CD4-positive, alpha-beta memory T cell (primary cell): ENCODE data around the gene ALDH1A3. TPM values are rescaled to one million over a fixed set of nuclear protein-coding genes. Genes with fewer than 3 reads are reported as not detected.

ENCODE experiments used
- CTCF ChIA-PET: fragments of 350-600 bp; sonication (Branson Sonifier 250); formaldehyde crosslinking; loops from one replicate; lab custom pipeline; 2021; ENCODE audit warnings: inconsistent platforms; ENCODE audit not compliant: partially characterized antibody; lab: Charles Lee
- POLR2A ChIA-PET: fragments of 350-600 bp; sonication (Branson Sonifier 250); formaldehyde crosslinking; loops from one replicate; lab custom pipeline; 2021; ENCODE audit not compliant: partially characterized antibody; lab: Charles Lee
- DNase-seq, 5 donors: peaks; one replicate each; pipeline versions ENCODE4 v3.0.0 to v3.0.0-alpha.2; 2020 to 2022; ENCODE audit warnings: mixed read lengths in 1 of 5
- H3K27ac ChIP-seq: one replicate; pipeline ENCODE4 v1.7.0; 2013; ENCODE audit warnings: low read depth, low read length
- H3K27me3 ChIP-seq: 2 replicates; pipeline ENCODE4 v1.7.0; 2013; ENCODE audit warnings: mild to moderate bottlenecking, low read length, moderate library complexity; ENCODE audit not compliant: insufficient read depth
- H3K36me3 ChIP-seq: 2 replicates; pipeline ENCODE4 v1.7.0; 2013; ENCODE audit warnings: mild to moderate bottlenecking, low read length, moderate library complexity; ENCODE audit not compliant: insufficient read depth
- H3K4me1 ChIP-seq: 2 replicates; pipeline ENCODE4 v1.7.0; 2013; ENCODE audit warnings: mild to moderate bottlenecking, low read length, moderate library complexity; ENCODE audit not compliant: insufficient read depth
- H3K4me3 ChIP-seq, 2 donors: one replicate each; pipeline ENCODE4 v1.7.0; 2013; ENCODE audit warnings: low read length in 2 of 2, mild to moderate bottlenecking in 1 of 2
- H3K9me3 ChIP-seq, 2 donors: one replicate each; pipeline ENCODE4 v1.7.0; 2013; ENCODE audit warnings: low read length in 2 of 2, control low read depth in 1 of 2; ENCODE audit not compliant: control insufficient read depth in 1 of 2
- H3K27ac Mint-ChIP-seq, 7 donors: one replicate each; pipeline ENCODE4 v1.8.0; 2020 to 2021; ENCODE audit warnings: mixed read lengths in 7 of 7, mild to moderate bottlenecking in 6 of 7, inconsistent platforms in 3 of 7, moderate library complexity in 3 of 7
- H3K27me3 Mint-ChIP-seq, 2 donors: one replicate each; pipeline ENCODE4 v1.8.0; 2020 to 2021; ENCODE audit warnings: mixed read lengths in 2 of 2
- H3K36me3 Mint-ChIP-seq, 2 donors: one replicate each; pipeline ENCODE4 v1.8.0; 2020 to 2021; ENCODE audit warnings: mixed read lengths in 2 of 2, inconsistent platforms in 1 of 2, mild to moderate bottlenecking in 1 of 2
- H3K4me1 Mint-ChIP-seq, 4 donors: one replicate each; pipeline ENCODE4 v1.8.0; 2020 to 2021; ENCODE audit warnings: mixed read lengths in 4 of 4, mild to moderate bottlenecking in 1 of 4
- H3K4me3 Mint-ChIP-seq, 8 donors: one replicate each; pipeline ENCODE4 v1.8.0; 2020 to 2021; ENCODE audit warnings: mixed read lengths in 8 of 8, mild to moderate bottlenecking in 7 of 8, moderate library complexity in 6 of 8, inconsistent platforms in 3 of 8
- H3K9me3 Mint-ChIP-seq, 8 donors: one replicate each; pipeline ENCODE4 v1.8.0; 2020 to 2021; ENCODE audit warnings: mixed read lengths in 8 of 8, mild to moderate bottlenecking in 5 of 8, inconsistent platforms in 3 of 8, moderate library complexity in 1 of 8
- intact Hi-C: fragments of 100-400 bp; cut with micrococcal nuclease; formaldehyde crosslinking; loops from one replicate; pipeline ENCODE4 v1.15.1; 2023
- polyA plus RNA-seq, 2 donors: library from polyadenylated mRNA; unstranded; fragments of 300-500 nt; fragmentation: Illumina TruSeq; gene quantifications; one replicate each; pipeline ENCODE4 v1.2.3, GENCODE V29; 2021
- total RNA-seq, 2 experiments: library from RNA; stranded (reverse); gene quantifications; one replicate each; pipeline ENCODE4 v1.2.3, GENCODE V29; 2021

The ALDH1A3 gene
- total and polyA plus RNA-seq, 4 experiments from 2014 or later, result not detected

- intact Hi-C loops, result no loop called here
- no peak for DNase-seq
- Mint-ChIP-seq H3K27ac (no peak overlapping the region), H3K4me1 (peaks cover 4 to 9% (median 7%) of the 10 kb centered on the region in 4 donors), H3K9me3 (peaks cover 0 to 3% (median 0%) of the 10 kb centered on the region in 8 donors), H3K36me3 (no peaks in the 10 kb centered on the region), H3K27me3 (peaks cover 23 to 34% of the 10 kb centered on the region in 2 donors), H3K4me3 (no peak overlapping the region)
- Histone ChIP-seq H3K4me1 (peaks cover 9% of the 10 kb centered on the region), H3K36me3 (no peaks in the 10 kb centered on the region), H3K27me3 (peaks cover 9% of the 10 kb centered on the region), H3K4me3 (no peak overlapping the region), H3K27ac (no peak overlapping the region), H3K9me3 (no peaks in the 10 kb centered on the region)
- CTCF ChIA-PET, result interaction anchor here (6.3 kb wide), 1 partner anchor 92 kb away, joined by 74 read pairs; no protein-coding TSS in a partner anchor
- POLR2A ChIA-PET, result no interaction called here
Measured at GRCh38 chr15:100914876-100915275, 35.2 kb downstream of the ALDH1A3 start.

GRCh38 chr15:100918034-100918689 is 38.5 kb downstream of the ALDH1A3 start:
- Histone ChIP-seq H3K4me1 (peaks cover 13% of the 10 kb centered on the region), H3K36me3 (no peaks in the 10 kb centered on the region), H3K4me3 (peak overlapping the region; percentile 23 to 38), H3K27me3 (peaks cover 21% of the 10 kb centered on the region), H3K9me3 (no peaks in the 10 kb centered on the region), H3K27ac (no peak overlapping the region)
- DNase-seq, result peak in 4 of 5 donors; percentile 46 to 59 (median 50)
- Mint-ChIP-seq H3K27me3 (peaks cover 46 to 47% of the 10 kb centered on the region in 2 donors), H3K36me3 (no peaks in the 10 kb centered on the region), H3K9me3 (peaks cover 0 to 3% (median 0%) of the 10 kb centered on the region in 8 donors), H3K4me1 (peaks cover 7 to 22% (median 8%) of the 10 kb centered on the region in 4 donors), H3K27ac (no peak overlapping the region), H3K4me3 (peak overlapping the region; percentile 74 to 89 (median 84))
- ChIA-PET POLR2A (no interaction called here), CTCF (interaction anchor here (0.9 to 6.3 kb wide), 6 partner anchors 9 to 340 kb away, joined by 3 to 74 read pairs (median 6); no protein-coding TSS in a partner anchor)
- intact Hi-C loops, result loop anchor here (1.0 kb wide), 1 partner anchor 90 kb away; no protein-coding TSS in a partner anchor

GRCh38 chr15:100918690-100919480 is 39.3 kb downstream of the ALDH1A3 start, which contains the start of gene LRRK1:
Gene LRRK1 (plus strand): TSS chr15:100919357. CDS start chr15:100924633, 5,276 bp downstream.
- Mint-ChIP-seq H3K4me3 (peak within 1 kb of the TSS; percentile 74 to 89 (median 84)), H3K9me3 (no peaks in the 10 kb centered on the region), H3K27ac (no peak within 1 kb of the TSS), H3K27me3 (peaks cover 43 to 44% of the 10 kb centered on the region in 2 donors), H3K36me3 (no peaks in the 10 kb centered on the region), H3K4me1 (peaks cover 7 to 22% (median 8%) of the 10 kb centered on the region in 4 donors)
- Histone ChIP-seq H3K27me3 (peaks cover 21% of the 10 kb centered on the region), H3K36me3 (no peaks in the 10 kb centered on the region), H3K4me1 (peaks cover 13% of the 10 kb centered on the region), H3K9me3 (no peaks in the 10 kb centered on the region), H3K4me3 (peak within 1 kb of the TSS; percentile 23 to 38), H3K27ac (no peak within 1 kb of the TSS)
- intact Hi-C loops, result loop anchor here (1.0 kb wide), 1 partner anchor 89 kb away; no protein-coding TSS in a partner anchor
- ChIA-PET POLR2A (no interaction called here), CTCF (interaction anchor here (0.9 to 6.3 kb wide), 4 partner anchors 14 to 88 kb away, joined by 3 to 74 read pairs (median 8); no protein-coding TSS in a partner anchor)
- no peak for DNase-seq

DNA sequence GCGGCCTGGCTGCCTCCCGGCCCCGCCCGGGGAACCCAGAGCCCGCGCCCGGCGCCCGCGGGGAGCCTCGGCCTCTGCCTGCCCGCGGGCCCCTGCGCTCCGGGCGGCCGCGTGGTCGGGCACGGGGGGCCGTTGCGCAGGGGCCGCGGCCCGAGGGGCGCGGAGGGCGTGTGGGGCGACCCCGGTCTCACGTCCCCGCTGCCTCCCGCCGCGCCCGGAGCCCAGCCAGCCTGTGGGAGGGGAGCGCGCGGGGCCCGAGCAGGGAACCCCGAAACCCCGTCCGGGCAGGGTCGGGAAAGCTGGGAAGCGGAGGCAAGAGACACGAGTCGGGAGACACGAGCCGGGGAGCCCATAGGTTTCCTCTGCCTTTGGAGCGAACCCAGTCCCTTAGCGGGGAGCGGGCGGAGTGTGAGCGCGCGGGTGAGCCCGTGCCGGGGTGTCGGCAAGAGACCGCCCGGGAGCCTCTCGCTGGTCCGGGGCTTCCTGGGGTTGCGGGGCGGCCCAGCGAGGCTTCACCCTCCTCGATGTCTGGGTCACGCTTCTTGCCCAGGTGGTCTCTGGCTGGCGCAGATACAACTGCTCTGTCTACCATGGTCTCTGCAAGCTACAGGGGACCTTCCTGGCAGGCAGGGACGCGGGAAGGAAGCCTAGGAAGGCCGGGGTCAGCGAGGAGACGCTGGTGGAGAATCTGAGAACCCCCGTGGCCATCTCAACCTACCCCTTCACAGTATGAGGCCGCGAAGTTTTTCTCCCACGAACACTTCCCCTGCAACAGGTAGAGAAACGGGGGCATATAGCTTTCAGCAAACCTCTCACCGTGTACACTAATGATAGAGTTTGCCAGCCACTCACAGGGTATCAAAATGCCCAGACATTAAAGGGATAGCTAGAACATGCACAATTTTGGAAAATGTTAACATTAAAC is 40.1 kb downstream of the ALDH1A3 start:
- no peak overlapping the region for H3K4me3 ChIP-seq
- H3K4me3 Mint-ChIP-seq, result peak overlapping the region in 6 of 8 donors; percentile 22 to 78 (median 65)
- peak in 1 of 5 donors; percentile 6 for DNase-seq

GRCh38 chr15:100920516-100921135 is 41.0 kb downstream of the ALDH1A3 start:
- POLR2A ChIA-PET, result no interaction called here
- Mint-ChIP-seq H3K9me3 (no peaks in the 10 kb centered on the region), H3K4me1 (peaks cover 7 to 22% (median 8%) of the 10 kb centered on the region in 4 donors), H3K36me3 (no peaks in the 10 kb centered on the region), H3K27me3 (peaks cover 41 to 42% of the 10 kb centered on the region in 2 donors), H3K27ac (no peak overlapping the region), H3K4me3 (peak overlapping the region; percentile 32 to 73 (median 54))
- H3K4me3 ChIP-seq, result no peak overlapping the region
- peaks cover 21% of the 10 kb centered on the region for H3K27me3 ChIP-seq
- intact Hi-C loops, result no loop called here
- CTCF ChIA-PET, result interaction anchor here (1.6 kb wide), 1 partner anchor 88 kb away, joined by 3 read pairs; no protein-coding TSS in a partner anchor
- no peaks in the 10 kb centered on the region for H3K36me3 ChIP-seq
- no peak for DNase-seq
- H3K4me1 ChIP-seq, result peaks cover 13% of the 10 kb centered on the region
- H3K9me3 ChIP-seq, result no peaks in the 10 kb centered on the region
- no peak overlapping the region for H3K27ac ChIP-seq

More for the DNA sequence above, 40.1 kb downstream of the ALDH1A3 start:
- ChIA-PET CTCF (interaction anchor here (2.6 to 6.3 kb wide), 2 partner anchors 84 to 87 kb away, joined by 10 to 74 read pairs; no protein-coding TSS in a partner anchor), POLR2A (no interaction called here)
- peaks cover 13% of the 10 kb centered on the region for H3K4me1 ChIP-seq
- H3K9me3 Mint-ChIP-seq, result no peaks in the 10 kb centered on the region
- peaks cover 37 to 41% of the 10 kb centered on the region in 2 donors for H3K27me3 Mint-ChIP-seq
- no peak overlapping the region for H3K27ac ChIP-seq
- H3K27ac Mint-ChIP-seq, result no peak overlapping the region
- peaks cover 7 to 22% (median 8%) of the 10 kb centered on the region in 4 donors for H3K4me1 Mint-ChIP-seq
- intact Hi-C loops, result no loop called here
- H3K27me3 ChIP-seq, result peaks cover 21% of the 10 kb centered on the region
- no peaks in the 10 kb centered on the region for H3K36me3 ChIP-seq
- H3K9me3 ChIP-seq, result no peaks in the 10 kb centered on the region
- no peaks in the 10 kb centered on the region for H3K36me3 Mint-ChIP-seq
